ENCODE results near the gene PLIN5.

Gene PLIN5, protein sequence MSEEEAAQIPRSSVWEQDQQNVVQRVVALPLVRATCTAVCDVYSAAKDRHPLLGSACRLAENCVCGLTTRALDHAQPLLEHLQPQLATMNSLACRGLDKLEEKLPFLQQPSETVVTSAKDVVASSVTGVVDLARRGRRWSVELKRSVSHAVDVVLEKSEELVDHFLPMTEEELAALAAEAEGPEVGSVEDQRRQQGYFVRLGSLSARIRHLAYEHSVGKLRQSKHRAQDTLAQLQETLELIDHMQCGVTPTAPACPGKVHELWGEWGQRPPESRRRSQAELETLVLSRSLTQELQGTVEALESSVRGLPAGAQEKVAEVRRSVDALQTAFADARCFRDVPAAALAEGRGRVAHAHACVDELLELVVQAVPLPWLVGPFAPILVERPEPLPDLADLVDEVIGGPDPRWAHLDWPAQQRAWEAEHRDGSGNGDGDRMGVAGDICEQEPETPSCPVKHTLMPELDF

DNA sequence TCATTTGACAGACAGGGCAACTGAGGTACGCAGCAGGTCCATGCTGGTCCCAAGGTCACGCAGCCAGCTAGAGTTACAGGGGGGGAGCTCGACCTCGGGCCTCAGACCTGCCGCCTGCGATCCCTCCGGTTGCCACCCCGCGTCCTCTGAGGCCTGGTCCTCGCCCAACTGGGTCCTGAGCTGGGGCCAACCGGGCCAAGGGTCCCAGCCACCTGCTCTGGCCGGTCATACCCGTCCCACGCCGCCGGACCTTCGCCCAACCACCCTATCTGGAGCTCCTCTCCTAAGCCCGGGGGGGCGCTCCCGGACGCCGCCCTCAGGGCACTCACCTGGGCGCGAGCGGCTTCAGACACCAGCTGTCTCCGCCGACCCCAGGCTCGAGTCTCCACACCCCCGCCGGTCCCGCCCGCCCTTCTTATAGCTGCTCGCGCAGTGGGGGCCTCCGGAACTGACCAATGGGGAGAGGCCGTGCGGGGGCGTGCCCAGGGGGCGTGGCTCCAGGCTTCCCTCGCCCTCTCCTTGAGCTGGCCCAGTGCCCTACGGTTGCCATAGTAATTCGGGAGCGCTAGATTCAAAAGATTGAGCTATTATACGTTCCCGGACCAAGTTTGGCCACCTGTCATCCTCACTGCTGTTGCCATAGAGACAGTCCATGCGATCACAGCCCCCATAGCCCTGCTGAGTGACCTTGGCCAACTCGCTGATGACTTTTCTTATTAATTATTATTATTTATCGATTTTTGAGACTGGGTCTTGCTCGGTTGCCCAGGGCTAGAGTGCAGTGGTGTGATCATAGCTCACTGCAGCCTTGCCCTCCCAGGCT is at the start of gene PLIN5:
Gene PLIN5, minus strand, starts transcription at position 389 of the 823 bp plus-strand sequence. CDS start 1,150 bp downstream, outside the sequence.
- peak; percentile 87 for DNase-seq

DNA sequence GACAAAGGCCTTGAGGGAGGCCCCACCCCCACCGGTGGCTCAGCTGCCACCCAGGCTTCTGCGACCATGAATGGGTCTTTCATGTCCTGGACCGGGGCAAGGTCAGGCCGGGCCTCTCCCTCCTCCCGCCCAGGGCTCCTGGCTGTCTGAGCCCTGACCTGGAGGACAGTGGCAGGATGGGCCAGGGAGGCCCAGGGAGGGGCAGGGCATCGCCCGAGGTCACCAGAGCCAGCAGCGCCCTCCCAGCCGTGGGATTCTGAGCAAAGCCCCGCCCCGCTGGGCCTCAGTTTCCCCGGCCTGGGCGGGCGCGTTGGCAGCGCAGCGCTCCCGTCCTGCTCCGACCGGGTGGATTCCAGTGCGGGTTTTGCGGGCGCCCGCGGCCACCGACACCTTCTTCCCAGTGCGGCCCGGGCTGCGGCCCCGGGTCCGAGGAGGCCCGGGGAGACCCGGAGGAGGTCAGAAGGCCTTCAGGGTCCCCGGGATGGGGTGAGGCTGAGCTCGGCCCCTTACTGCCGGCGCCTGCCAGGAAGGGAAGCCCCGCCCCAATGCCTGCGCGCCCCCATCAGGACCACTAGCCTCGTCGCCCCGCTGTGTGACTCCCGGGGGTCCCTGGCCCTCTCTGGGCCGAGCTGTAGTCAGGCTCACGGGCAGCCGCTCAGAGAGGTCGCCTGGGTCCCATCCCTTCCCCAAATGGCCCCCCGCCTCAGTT is 49.1 kb upstream of the PLIN5 start:
- peak; percentile 55 for DNase-seq

DNA sequence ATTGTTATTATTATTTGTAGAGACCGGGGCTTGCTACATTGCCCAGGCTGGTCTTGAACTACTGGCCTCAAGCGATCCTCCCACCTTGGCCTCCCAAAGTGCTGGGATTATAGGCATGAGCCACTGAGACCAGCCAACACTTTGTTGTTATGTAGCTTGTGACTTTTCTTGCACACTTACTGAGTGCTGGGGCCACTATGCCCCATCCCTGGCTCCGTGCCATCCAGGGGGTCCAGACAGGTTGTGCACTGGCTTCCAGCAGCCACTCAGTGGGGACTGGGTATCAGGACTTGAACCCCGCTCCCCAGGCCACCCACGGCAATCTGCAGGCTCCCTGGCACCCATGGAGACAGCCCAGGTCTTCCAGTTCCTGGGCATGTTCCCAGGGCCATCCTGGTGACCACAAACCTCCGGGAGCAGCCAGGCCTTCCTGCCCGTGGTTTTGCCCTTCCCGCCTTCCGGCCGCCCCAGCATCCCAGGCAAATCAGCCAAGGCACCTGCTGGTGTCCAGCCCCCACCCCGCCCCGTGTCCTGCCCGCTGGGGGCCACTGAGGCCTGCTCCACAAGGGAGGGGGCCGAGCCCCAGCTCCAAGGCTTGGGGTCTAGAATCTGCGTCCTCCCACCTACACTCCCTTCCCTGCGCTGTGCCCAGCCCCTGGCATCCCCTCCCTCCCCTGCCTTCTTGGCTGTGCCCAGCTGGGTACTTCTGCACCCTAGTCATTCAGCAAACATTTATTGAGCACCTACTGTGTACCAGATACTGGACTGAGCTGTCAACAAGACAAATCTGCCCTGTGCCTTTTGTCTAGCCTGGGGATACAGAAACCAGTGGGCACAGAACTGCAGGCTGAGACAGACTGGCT is 48.2 kb upstream of the PLIN5 start:
- no peak for DNase-seq

DNA sequence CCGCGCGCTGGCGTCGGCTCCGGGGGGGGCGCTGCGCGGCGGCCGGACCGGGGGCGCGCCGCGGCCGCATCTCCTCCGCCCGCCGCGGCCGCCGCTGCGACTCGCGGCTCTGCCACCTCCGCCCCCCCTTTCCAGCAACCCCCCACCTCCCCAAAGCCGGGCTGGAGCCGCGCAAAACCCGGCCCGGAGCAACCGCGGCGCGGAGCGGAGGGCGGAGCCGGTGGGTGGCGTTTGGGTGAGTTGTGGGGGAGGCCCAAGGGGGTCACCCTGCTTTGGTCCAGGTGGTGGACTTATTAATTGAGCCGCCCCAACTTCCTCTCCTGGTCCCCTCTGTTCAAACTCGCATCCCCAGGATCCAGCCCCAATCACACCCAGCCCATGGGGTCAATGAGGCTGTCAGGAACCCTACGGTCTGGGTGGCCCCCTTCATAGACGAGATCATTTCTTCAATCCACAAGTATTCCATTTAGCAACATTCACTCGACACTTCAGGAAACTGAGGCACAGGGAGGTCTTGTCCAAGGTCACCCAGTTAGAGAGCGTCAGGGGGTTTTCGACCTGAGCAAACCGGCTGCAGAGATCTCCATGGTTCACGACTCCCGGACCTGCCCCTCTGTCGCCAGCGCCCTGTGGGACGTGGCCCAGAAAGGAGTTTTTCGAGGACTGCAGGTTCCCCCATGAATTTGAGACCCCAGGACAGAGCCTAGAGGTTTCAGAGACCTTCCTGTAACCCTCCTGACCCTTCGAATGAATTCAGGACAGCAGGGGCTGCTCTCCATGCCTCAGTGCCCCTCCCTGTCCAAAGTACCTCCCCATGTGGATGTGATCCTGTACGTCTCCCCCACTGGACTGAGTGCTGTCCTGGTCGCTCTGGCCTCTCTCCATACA is 46.9 kb upstream of the PLIN5 start:
- DNase-seq = peak; percentile 67

DNA sequence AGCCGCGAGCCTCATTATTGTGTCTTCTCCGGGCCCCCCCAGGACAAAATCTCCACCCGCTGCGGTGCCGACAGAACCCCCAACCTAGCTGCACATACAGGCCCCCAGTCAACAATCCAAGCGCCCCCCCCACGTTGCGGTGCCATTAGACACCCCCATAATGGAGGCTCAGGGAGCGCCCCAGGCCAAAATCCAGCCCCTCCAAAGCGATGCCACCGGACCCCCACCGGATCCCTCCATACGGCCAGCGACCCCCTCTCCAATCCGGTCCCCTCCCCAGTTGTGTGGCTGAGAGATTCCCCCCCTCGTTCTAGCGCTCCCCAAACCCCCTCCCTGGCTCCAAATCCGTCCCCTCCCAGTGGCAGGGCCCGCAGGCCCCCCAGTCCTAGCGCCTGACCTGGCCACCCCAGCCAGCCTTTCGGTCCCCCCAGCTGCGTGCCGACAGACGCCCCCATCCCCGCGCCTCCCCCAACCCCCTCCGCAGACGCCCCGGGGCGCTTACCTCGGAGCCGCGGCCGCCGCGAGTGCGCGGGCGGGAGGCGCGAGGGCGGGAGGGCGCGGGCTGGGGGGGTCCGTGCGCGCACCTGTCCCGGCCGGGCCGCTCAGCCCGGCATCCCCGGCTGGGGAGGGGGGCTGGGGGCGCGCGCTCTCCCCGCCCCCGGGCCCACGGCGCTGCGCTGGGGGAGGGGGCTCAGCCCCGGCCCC is 46.1 kb upstream of the PLIN5 start:
- DNase-seq = no peak

DNA sequence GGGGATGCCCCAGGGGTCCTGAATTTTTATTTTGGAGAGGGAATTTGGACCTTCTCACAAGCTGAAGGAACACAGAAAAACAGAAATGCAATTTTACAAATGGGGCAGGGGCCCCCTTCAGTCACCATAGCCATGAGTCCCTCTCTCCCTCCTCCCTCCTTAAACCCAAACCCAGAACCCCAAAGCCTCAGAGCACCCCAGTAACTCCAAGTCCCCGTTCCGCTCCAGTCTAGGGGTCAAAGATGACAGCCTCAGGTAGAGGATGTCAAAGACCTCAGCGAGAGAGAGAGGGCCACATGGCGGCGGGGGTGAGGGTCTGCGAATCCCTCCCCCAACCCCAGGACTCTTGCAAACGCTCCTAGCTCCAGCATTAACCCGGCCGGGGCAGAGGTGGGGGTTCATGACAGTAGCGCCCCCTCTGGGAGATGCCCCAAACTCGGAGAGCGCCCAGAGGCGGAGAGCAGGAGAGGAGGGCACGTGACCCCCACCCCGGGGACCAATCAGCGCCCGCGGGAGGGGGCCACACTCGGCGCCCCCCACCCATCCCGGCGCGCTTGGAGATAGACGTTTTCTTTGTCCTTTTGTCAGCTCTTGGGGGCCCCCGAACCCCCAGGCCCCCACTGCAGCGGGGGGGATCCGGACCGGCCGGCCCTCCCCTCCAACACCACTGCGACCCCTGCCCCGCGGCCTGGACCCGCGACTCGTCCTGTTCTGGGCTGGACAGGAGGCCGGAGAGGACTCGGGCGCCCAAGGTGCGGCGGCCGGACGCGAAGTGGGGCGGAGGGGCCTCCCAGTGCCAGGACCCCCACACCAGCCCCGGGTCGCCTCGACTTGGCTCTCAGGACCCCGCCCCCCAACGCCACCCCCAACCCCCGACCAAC is 45.2 kb upstream of the PLIN5 start:
- DNase-seq = no peak

DNA sequence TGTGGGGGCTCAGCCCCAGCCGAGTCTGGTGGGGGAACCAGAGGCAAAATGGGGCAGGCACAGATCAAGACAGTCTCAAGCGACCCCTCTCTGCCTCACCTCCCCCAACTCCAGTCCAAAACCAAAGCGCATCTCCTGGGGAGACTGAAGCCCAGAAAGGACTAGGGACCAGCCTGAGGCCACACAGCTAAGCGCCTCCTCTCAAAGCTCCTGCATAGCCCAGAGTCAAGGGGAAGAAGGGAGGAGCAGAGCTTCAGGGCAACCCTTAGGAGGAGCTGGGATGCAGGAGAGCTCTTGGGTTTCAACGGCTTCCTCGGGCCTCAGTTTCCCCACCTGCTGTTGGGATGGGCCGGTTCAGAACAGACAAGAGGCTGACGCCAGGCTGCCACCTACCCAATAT is 44.4 kb upstream of the PLIN5 start:
- no peak for DNase-seq

DNA sequence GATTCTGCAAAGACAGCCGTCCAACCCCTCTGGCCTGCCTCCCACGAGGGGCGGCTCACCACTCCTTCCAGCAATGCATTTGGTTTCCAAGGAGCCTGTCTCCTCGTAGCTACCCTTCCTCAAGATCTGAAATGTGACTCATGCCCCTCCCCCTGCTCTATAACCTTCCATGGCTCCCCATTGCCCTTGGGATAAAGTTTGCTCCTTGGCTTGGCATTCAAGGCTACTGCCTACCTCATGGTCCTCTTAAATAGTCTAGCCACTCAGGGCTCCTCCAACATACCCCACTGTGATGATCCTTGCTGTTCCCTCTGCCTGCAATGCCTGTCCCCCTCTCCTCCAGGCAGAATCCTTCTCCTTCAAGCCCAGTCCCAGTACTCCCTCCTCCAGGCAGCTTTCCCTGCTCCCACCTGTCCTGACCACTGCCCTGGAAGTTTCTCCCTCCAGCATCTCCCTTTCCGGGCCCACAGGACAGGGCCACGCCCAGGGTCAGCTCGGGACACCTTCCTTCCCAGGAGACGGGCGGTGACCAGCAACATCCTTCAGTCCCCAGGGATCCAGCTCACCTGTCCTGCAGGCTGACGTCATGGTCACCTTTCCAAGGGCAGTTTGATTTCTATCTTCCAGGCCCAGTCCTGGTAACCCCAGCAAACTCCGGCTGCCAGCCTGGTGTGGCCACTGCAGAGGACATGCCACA is 43.7 kb upstream of the PLIN5 start:
- DNase-seq = no peak

DNA sequence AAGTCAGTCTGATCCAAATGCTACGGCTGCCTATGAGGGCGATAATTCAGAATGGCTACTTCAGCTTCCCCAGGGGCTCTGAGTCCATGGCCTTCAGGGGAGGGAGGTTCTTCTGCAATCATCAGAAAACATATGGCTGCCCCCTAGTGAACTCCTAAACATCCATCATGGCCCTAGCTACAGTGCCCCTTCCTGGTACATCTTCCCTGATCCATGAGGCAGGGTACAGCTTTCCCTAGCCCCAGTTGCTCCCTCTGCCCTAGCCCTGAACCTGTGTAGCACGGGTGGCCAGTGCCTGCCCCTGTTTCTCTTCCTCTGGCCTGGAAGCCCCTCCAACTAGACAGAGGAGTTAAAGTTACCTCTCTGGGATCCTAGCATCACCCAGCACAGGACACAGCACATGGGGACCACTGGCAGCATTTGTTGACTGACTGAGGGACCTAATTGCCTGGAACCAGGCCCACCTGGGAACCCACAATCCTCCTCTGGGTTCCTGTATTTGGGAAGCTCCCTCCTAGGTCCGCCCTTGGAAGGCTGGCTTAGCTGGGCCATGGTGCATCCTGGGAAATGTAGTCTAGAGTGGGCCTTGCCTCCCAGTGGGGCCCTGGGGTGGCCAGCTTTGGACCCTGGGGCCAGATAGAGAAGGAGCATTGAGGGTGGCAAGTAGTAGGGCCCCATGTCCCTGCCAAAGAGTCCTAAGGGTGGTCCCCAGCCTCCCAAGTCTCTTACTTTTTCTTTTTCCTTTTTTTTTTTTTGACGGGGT is 42.2 kb upstream of the PLIN5 start:
- peak; percentile 44 for DNase-seq

DNA sequence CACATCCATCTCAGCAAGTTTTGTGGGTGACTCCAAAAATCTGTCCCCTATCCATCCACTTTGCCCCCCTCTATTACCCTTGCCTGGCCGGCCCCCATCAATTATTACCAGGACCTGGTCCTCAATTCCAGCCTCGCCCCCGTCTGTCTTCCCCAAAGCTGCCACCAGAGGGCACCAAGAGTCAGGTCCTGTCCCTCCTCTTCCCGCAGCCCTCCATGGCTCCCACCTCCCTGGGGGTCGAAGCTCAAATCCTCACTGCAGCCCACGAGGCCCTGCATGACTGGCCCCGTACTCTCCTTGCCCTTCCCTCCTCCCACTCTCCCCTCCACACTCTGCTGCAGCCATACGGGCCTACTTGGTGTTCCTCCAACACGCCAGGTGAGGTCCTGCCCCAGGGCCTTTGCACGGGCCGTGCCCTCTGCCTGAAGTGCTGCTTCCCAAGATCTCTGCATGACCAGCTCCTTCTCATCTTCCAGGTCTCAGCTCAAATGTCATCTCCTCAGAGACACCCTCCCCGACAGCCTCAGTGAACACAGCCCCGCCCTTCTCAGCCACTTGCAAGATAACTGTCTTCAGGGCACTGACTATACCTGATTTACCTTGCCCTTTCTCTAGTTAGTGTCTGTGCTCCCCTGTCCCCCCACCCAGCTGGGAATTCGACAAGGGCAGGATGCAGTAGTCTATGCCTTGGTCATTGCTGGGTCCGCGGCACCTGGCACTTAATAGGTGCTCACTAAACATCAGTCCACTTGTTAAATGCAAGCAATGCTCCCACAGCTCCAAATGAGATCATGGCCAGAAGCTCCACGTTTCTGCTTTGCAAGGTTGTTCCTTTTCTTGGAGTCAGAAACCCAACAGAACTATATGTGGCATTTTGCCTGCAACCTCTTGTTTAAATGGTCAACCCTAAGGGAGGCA is 41.3 kb upstream of the PLIN5 start:
- DNase-seq = peak; percentile 86

DNA sequence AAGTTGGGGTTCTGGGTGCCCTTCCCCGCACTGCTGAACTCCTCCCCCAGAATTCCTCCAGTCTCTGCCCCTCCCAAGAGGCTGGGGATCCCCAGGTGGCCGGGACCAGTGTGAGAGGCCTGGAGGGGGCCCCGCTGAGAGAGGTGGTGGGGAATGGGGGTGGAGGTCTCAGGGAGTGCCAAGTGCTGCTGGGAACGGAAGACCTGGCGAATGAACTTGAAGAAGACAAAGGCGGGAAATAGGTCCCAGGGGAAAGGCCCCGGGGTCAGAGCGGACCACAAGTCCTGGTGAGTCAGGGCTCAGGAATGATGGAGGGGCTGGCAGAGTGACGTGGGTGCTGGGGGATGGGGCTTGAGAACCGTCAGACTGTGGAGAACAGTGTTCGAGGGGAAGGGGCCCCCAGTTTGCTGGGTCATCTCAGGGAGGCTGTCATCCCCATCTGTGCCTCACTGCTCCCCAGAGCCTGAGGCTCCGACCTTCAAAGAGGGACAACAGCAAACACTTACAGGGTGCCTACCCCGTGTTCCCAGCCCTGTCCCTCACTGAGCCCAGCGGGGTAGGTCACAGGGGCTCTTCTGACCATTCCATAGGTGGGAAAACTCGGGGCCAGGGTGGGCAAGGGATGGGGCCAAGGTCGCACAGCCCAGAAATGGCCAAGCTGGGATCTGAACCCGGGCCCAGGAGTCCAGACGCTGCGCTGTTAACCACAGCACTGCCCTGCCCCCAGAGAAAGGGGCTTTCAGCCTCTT is 40.4 kb upstream of the PLIN5 start:
- no peak for DNase-seq

DNA sequence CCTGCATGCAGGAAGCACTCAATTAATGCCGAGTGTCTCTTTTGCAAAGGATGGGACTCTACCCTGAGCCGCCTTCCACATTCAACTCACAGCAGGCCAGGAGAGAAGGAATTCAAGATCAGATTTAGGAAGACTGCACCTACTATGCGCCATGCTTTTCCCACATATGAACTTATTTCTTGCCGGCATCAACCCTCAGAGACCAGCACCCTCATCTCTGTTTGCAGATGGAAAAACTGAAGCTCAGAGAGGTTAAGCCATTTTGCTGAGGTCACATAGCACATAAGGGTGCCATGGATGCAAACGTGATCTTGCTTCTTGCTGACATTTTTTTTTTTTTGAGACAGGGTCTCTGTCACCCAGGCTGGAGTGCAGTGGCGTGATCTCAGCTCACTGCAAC is 38.7 kb upstream of the PLIN5 start:
- DNase-seq = no peak

DNA sequence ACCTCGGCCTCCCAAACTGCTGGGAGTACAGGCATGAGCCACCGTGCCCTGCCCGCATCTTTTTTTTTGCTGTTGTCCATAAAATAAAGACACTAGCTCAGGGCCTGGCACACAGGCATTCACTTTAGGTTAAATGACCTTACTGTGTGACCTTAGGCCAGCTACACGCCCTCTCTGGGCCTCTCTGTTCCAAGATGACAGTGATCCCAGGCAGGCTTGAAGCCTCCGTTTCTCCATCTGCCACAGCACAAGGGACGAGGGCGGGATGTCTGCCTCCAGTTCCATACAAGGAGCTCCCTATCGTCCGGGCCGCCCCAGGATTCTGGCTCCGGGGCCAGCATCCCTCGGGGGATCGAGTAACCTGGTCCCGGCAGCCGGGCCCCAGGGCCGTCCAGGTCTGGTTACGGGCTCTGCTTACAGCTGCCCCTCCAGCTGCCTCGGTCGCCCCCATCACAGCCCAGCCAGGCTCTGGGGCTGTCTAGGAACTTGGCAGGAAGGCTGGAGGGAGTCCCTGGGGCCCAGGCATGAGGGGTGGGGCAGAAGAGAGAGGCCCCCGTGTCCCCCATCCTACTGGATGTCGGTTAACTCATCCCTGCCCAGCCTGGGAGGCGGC is 36.4 kb upstream of the PLIN5 start:
- no peak for DNase-seq

DNA sequence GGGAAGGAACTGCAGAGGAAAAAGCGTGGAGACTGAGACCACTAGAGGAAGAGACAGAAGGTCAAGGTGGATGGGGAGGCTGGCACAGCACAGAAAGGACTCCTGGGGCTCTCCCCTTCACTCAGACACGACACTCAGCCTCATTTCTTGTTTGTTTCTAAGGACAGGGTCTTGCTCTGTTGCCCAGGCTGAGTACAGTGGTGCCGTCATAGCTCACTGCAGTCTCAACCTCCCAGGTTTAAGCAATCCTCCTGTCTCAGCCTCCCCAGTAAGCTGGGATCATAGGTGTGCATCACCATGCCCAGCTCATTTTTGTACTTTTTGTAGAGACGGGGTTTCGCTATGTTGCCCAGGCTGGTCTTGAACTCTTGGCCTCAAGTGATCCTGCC is 35.9 kb upstream of the PLIN5 start:
- no peak for DNase-seq

DNA sequence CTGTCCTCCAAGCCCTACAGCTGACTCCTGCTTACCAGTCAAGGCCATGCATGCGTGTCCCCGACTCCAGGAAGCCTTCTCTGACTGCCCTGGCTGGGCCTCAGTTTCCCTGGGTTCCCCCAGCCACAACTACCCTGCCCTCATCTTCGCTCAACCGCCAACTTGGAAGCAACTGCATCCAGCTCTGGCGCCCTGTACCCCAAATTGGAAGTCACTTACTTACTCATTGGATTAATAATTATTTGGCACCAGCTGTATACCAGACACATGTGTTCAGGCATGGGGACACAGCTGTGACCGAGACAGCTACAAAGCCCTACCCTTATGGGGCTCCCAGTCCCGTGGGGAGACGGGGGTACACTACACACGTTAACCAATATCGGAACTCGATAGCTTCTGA is 35.4 kb upstream of the PLIN5 start:
- no peak for DNase-seq

DNA sequence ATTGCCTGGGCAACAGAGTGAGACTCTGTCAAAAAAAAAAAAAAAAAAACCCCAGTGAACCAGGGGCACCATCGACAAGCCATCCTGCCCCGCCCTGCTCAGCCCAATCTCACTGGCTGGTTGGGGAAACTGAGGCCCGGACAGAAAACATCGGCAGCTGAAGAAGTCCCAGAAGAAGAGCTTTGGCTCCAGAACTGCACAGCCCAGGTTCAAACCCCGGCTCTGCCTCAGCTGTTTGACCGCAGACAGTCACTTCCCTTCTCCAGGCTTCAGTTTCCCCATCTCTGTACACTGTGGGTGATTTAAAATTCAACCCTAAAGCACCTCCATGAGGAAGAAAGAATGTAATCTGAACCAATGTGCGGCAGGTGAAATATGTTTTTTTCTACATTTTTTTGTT is 33.9 kb upstream of the PLIN5 start:
- DNase-seq = peak; percentile 36
